GM18517 (cell line): ENCODE measurements around the gene RNF214.
"Not testable (repeated sequence)": the region's sequence is repeated elsewhere in the genome, so short reads cannot be mapped to it uniquely, and the experiment has no call there.

Experiments used
- ATAC-seq: cut with Tn5 transposase; IDR thresholded peaks from one replicate; pipeline ENCODE4 v1.9.1; 2021; ENCODE audit warnings: mild to moderate bottlenecking, moderate library complexity; ENCODE audit not compliant: unreplicated experiment

Gene RNF214

GRCh38 chr11:117232092-117232878, at the start of gene RNF214:
RNF214 (plus strand) TSS chr11:117232671; CDS start chr11:117234273, 1,602 bp downstream.
- peak; percentile 55 for ATAC-seq

DNA sequence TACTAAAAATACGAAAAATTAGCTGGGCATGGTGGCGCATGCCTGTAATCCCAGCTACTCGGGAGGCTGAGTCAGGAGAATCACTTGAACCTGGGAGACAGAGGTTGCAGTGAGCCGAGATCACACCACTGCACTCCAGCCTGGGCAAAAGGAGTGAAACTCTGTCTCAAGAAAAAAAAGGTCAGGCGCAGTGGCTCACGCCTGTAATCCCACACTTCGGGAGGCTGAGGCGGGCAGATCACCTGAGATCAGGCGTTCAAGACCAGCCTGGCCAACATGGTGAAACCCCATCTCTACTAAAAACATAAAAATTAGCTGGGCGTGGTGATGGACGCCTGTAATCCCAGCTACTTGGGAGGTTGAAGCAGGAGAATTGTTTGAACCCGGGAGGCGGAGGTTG, 49.3 kb upstream of the RNF214 start:
- ATAC-seq = not testable (repeated sequence)

GRCh38 chr11:117183724-117184349, 48.6 kb upstream of the RNF214 start:
- no peak for ATAC-seq

- no peak for ATAC-seq
These were observed 46.6 kb upstream of the RNF214 start for GRCh38 chr11:117185736-117186430.

GRCh38 chr11:117186431-117186761, 46.1 kb upstream of the RNF214 start:
- no peak for ATAC-seq

DNA sequence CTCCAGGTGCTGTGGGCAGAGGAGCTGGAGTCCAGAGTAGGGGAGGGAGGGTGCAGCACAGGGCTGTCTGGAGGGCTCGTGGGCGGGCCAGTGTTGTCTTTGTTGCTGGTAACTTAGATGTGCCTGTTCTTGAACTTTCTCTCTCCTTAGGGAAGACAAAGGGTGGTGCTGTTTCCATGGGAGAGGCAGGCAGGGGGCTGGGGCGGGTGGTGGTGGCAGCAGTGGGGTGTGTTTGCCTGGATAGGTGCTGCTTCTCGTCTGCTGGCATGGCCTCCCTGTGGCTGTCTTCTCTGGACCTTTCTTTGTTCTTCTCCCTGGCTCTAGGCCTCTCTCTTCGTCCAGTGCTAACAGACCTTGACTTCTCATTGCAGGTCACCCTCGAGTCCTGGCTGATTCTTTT, 45.5 kb upstream of the RNF214 start:
- ATAC-seq = no peak

DNA sequence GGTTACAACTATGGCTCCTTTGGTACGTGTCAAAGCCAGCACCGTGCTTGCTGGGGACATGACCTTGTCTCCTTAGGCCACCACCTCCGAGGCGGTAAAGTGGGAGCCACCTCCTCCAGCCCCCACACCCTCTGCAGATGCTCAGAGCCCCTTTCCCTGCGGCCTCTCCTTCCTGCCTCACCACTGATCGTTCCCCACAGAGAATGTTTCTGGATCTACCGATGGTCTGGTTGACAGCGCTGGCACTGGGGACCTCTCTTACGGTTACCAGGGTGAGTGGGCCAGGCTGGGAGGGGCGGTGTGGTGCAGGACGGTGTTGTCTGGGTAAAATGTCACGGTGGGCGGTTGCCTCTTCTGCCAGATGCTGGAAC, 45.1 kb upstream of the RNF214 start:
- no peak for ATAC-seq

DNA sequence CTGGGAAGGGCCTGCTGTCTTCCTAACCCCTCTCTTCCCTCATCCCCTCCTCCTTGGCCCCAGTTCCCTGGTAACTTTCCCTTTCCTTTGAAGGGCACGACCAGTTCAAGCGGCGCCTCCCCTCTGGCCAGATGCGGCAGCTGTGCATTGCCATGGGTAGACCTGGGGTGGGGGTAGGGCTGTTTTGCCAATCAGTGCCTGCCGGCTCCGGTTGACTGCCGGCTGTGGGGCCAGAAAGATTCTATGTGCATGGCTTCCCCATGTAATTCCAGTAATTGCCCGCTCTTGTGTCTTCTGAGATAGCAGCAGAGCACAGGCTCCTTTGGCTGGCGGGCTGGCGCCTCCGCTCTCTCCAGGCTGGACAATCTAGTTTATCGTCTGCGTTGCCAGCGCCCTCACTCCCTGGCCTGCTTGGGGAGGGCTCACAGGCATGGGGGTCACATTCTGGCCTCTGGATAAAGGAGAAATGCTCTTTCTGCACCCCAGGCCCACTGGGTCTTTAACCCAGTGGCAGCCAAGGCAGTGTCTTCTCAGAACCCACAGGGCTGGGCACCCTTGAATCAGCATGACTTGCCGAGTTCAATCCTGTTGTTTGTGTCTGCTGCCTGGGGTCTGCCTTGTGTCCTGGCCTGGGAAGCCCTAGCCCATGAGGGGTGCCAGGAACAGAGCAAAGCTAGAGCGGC, 44.5 kb upstream of the RNF214 start:
- no peak for ATAC-seq

GRCh38 chr11:117188620-117189081, 43.8 kb upstream of the RNF214 start:
- ATAC-seq = no peak

DNA sequence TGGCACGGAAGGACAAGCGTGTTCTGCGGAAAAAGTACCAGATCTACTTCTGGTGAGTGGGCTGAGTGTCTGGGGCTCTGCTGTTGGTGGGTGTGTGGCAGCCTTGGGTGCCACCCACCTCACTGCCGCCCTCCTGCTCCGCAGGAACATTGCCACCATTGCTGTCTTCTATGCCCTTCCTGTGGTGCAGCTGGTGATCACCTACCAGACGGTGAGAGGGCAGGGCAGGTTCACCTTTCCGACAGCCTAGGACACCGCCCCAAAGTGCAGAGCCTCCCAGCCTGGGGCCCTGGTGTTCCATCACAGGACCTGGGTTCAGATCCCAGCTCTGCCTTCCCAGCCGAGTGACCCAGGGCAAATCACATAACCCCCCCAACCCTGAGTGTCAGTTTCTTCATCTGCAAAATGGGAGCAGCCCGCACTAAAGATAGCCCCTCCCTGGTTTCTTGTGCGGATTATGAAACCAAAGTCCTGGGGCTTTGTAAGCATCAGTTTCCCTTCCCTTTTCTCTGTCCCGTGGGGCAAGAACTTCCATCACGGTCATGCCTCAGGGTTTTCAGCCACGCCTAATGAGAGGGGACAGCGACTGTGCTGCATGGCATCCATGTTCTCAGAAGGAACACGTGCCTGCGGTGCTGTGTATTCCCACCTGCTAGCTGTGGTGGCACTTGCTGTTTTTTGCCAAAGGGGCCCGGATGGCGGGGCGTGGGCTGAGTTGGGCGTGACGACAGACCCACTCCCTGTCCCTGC, 43.1 kb upstream of the RNF214 start:
- no peak for ATAC-seq

- ATAC-seq = no peak
These were observed 42.4 kb upstream of the RNF214 start for GRCh38 chr11:117189941-117190544.

DNA sequence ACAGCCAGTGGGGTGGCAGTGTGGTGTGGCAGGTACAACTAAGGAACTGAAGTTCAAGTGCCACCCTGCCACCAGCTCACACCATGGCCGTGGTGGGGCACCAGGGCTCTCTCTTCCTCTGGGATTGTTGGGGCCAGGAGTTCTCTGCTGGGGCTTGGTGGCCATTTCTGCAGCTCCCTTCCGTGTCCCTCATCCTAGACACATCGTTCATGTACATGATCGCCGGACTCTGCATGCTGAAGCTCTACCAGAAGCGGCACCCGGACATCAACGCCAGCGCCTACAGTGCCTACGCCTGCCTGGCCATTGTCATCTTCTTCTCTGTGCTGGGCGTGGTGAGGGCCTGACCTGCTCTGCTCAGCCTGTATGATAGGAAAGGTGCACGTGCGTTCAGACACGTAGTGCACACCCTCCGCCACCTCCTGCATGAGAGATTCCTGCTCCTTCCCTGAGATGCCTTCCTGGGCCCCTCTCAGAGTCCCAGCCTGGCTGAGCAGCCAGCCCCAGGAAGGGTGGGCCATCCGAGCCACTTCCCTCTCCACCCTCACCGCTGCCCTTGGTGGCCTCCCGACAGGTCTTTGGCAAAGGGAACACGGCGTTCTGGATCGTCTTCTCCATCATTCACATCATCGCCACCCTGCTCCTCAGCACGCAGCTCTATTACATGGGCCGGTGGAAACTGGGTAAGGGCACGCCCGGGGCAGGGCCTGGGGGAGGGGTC, 40.6 kb upstream of the RNF214 start:
- ATAC-seq = no peak

GRCh38 chr11:117192401-117192875, 40.0 kb upstream of the RNF214 start:
- no peak for ATAC-seq

DNA sequence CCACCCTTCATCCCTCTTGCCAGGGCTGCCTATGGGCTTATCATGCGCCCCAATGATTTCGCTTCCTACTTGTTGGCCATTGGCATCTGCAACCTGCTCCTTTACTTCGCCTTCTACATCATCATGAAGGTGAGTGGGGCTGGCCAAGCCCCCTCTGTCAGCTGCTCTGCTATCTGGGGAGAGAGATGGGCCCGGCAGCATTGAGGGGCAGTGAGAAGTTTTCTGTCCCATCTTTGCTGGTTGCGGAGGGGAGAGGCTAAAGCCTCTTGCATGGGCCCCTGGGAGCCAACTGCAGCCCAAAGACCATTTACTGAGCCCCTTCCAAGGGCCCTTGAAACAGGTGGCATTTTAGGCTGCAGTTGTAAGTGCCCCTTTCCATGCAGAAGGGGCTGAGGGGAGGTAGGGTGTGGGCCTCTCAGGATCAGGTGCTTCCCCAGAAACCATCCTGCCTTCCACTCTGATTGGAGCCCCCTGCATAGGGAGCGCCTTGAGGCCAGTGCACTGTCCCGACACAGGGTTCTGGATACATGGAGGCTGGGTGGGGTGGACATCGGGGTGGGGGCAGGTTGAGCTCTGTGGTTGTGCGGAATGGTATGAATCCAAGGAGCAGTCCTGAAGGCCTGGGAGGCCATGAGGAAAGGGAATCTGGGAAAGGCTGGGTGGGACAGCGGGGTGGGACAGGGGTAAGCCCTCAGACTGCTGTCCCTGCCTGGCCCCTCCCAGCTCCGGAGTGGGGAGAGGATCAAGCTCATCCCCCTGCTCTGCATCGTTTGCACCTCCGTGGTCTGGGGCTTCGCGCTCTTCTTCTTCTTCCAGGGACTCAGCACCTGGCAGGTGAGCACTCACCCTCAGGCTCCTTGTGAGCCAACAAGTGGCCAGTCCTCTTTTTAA, 39.1 kb upstream of the RNF214 start:
- no peak for ATAC-seq

GRCh38 chr11:117194267-117194666, 38.2 kb upstream of the RNF214 start:
- no peak for ATAC-seq

DNA sequence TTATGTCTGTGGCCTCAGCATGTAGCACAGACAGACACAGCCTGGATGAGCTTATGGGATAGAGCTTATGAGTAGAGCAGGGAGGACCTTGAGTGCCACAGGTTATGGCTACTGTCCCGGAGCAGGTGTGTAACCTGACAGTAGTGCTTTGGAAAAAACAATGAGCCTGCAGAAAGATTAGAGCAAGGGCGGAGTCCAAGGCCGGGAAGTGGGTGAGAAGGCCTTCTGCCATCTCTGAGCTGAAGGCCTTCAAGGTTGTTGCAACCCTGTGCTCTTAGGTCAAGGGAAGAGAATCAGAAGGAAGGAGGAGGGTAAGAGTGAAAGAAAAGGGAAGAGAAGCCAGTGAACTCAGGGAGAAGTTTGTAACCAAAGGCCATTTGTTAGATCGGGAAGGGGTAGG, 37.2 kb upstream of the RNF214 start:
- no peak for ATAC-seq

DNA sequence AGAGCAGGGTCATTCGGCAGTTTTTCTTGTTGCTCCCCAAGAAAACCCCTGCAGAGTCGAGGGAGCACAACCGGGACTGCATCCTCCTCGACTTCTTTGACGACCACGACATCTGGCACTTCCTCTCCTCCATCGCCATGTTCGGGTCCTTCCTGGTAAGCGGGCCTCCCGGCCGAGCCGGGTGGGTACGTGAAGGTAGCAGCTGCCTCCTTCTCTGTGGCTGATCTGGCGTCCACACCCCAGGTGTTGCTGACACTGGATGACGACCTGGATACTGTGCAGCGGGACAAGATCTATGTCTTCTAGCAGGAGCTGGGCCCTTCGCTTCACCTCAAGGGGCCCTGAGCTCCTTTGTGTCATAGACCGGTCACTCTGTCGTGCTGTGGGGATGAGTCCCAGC, 36.7 kb upstream of the RNF214 start:
- ATAC-seq = no peak

- ATAC-seq = no peak
These were observed 35.5 kb upstream of the RNF214 start for GRCh38 chr11:117197006-117197405.
